K562 (cell line): ENCODE measurements around the gene RPL38. TPM values are rescaled to one million over a fixed set of nuclear protein-coding genes. Genes with fewer than 3 reads are reported as not detected.

ENCODE experiments used
- ATAC-seq: fragments of 200-7000 bp; cut with Tn5 transposase; 3 replicates; pipeline ENCODE4 v1.9.1; 2020; ENCODE audit warnings: moderate library complexity
- BruUV-seq: library from RNA; stranded (reverse); fragments of 400-500 nt; replicated peaks from 2 replicates; lab custom pipeline; 2021; lab: Mats Ljungman, UMichigan
- CTCF ChIA-PET: fragments of 300-600 bp; formaldehyde crosslinking; extraction: SDS; loops from one replicate; lab custom pipeline; 2021; ENCODE audit warnings: low intra/inter-chr PET ratio; lab: Yijun Ruan, JAX
- POLR2A ChIA-PET: fragments of 300-600, 350-650 bp; sonication (Branson Sonifier 250); formaldehyde crosslinking; extraction: SDS; loops from one replicate; lab custom pipeline; 2021; ENCODE audit warnings: antibody characterized with exemption, inconsistent platforms; lab: Yijun Ruan, JAX
- DNase-seq, 4 experiments: peaks; one replicate each; pipeline versions ENCODE4 v3.0.0 to v3.0.0-alpha.2; 2011 to 2018; ENCODE audit warnings: low spot score in 3 of 4, mixed read lengths in 3 of 4; ENCODE audit errors: extremely low read depth in 1 of 4
- FAIRE-seq: peaks from 2 replicates; lab custom pipeline; 2011; peaks lifted over from hg19 to GRCh38; lab: Jason Lieb, UNC
- H2AFZ ChIP-seq: 2 replicates; pipeline ENCODE4 v1.6.0; 2011; ENCODE audit warnings: low read depth, low read length, control low read depth, inconsistent platforms
- H3K27ac ChIP-seq: fragments of 200-600 bp; 3 replicates; pipeline ENCODE4 v1.8.0; 2011; ENCODE audit warnings: low read depth, mild to moderate bottlenecking, control low read depth, inconsistent platforms, low read length, moderate library complexity, mixed read lengths; ENCODE audit errors: extremely low read depth
- H3K27me3 ChIP-seq, 2 experiments: fragments of 300-600 bp in 1 of 2; 2 replicates in 1 of 2; 3 replicates in 1 of 2; pipeline versions ENCODE4 v1.6.0 to v1.8.0; 2011; ENCODE audit warnings: inconsistent platforms in 2 of 2, low read length in 2 of 2, mild to moderate bottlenecking in 1 of 2, mixed read lengths in 1 of 2, moderate library complexity in 1 of 2; ENCODE audit not compliant: control insufficient read depth in 2 of 2, insufficient read depth in 2 of 2
- H3K36me3 ChIP-seq: fragments of 300-600 bp; 3 replicates; pipeline ENCODE4 v1.8.0; 2011; ENCODE audit warnings: mild to moderate bottlenecking, low read length, inconsistent platforms; ENCODE audit not compliant: control insufficient read depth, insufficient read depth
- H3K4me1 ChIP-seq, 2 experiments: fragments of 200-600 bp in 1 of 2; replicated peaks in 1 of 2; 2 replicates in 1 of 2; 3 replicates in 1 of 2; pipeline versions ENCODE4 v1.5.1 to v1.8.0; 2011; ENCODE audit warnings: inconsistent platforms in 2 of 2, low read length in 2 of 2, mild to moderate bottlenecking in 1 of 2, mixed read lengths in 1 of 2, moderate library complexity in 1 of 2; ENCODE audit not compliant: control insufficient read depth in 2 of 2, insufficient read depth in 2 of 2
- H3K4me2 ChIP-seq: 2 replicates; pipeline ENCODE4 v1.6.1; 2011; ENCODE audit warnings: low read length, control low read depth, inconsistent platforms, mixed read lengths; ENCODE audit not compliant: insufficient read depth
- H3K4me3 ChIP-seq: fragments of 200-600 bp; sonication (generic), shearing (Covaris generic); 2 replicates; pipeline ENCODE4 v1.5.1; 2016; ENCODE audit warnings: control low read depth, inconsistent platforms
- H3K79me2 ChIP-seq: fragments of 200-600 bp; 3 replicates; pipeline ENCODE4 v1.8.0; 2011; ENCODE audit warnings: low read length, inconsistent platforms; ENCODE audit not compliant: control insufficient read depth, insufficient read depth
- H3K9ac ChIP-seq, 2 experiments: 2 replicates each; pipeline versions ENCODE4 v1.6.0 to v1.6.1; 2011; ENCODE audit warnings: low read depth in 2 of 2, low read length in 2 of 2, control low read depth in 1 of 2, inconsistent platforms in 1 of 2, mild to moderate bottlenecking in 1 of 2, mixed read lengths in 1 of 2; ENCODE audit not compliant: insufficient read depth in 1 of 2
- H3K9me1 ChIP-seq: one replicate; pipeline ENCODE4 v1.6.0; 2011; ENCODE audit warnings: inconsistent platforms, mild to moderate bottlenecking, low read length, moderate library complexity; ENCODE audit not compliant: control insufficient read depth, insufficient read depth
- H3K9me3 ChIP-seq: replicated peaks from 2 replicates; pipeline ENCODE4 v1.5.1; 2011; ENCODE audit warnings: low read depth, low read length, inconsistent platforms; ENCODE audit not compliant: control insufficient read depth, insufficient read depth
- H4K20me1 ChIP-seq: replicated peaks from 2 replicates; pipeline ENCODE4 v1.6.1; 2011; ENCODE audit warnings: low read length, inconsistent platforms, mixed read lengths; ENCODE audit not compliant: control insufficient read depth, insufficient read depth
- ARID2 ChIP-seq: fragments of 450-650 bp; IDR thresholded peaks from 2 replicates; pipeline ENCODE4 v1.6.1; 2017; ENCODE audit warnings: antibody characterized with exemption, mild to moderate bottlenecking
- BRF1 ChIP-seq: IDR thresholded peaks from 3 replicates; pipeline ENCODE4 v1.6.1; 2011; ENCODE audit warnings: borderline replicate concordance, mild to moderate bottlenecking; ENCODE audit not compliant: insufficient read length; ENCODE audit errors: extremely low read depth
- FIP1L1 ChIP-seq: fragments of 200-400 bp; formaldehyde crosslinking; IDR thresholded peaks from 2 replicates; pipeline ENCODE4 v1.6.1; 2018; ENCODE audit warnings: mild to moderate bottlenecking, low read depth, low read length; ENCODE audit not compliant: poor library complexity, severe bottlenecking
- FOSL1 ChIP-seq: fragments of 200-800 bp; sonication (Bioruptor generic); conservative IDR thresholded peaks from 2 replicates; pipeline ENCODE4 v1.6.1; 2016; ENCODE audit warnings: missing genetic modification characterization, missing compliant biosample characterization
- JUN ChIP-seq, 2 experiments: sonication (generic) in 1 of 2; formaldehyde crosslinking in 1 of 2; IDR thresholded peaks; 2 replicates each; pipeline versions ENCODE4 v1.6.1 to v1.8.0; 2012 to 2022; ENCODE audit warnings: borderline replicate concordance in 2 of 2, mild to moderate bottlenecking in 2 of 2, improper control_type of control experiment in 1 of 2, low read depth in 1 of 2, low read length in 1 of 2, missing genetic modification reagents in 1 of 2
- JUNB ChIP-seq: fragments of 450-650 bp; formaldehyde crosslinking; conservative IDR thresholded peaks from 2 replicates; pipeline ENCODE4 v1.4.0; 2020; ENCODE audit warnings: mild to moderate bottlenecking
- NCOA4 ChIP-seq: fragments of 450-650 bp; IDR thresholded peaks from 2 replicates; pipeline ENCODE4 v1.6.1; 2018; ENCODE audit warnings: mild to moderate bottlenecking; ENCODE audit not compliant: partially characterized antibody
- NUFIP1 ChIP-seq: fragments of 450-650 bp; IDR thresholded peaks from 2 replicates; pipeline ENCODE4 v1.6.1; 2018; ENCODE audit not compliant: partially characterized antibody
- SMARCB1 ChIP-seq: IDR thresholded peaks from 2 replicates; pipeline ENCODE4 v1.6.1; 2011; ENCODE audit warnings: improper control_type of control experiment, low read depth; ENCODE audit not compliant: insufficient read length
- SOX6 ChIP-seq: fragments of 450-650 bp; IDR thresholded peaks from 2 replicates; pipeline ENCODE4 v1.6.1; 2014; ENCODE audit warnings: mild to moderate bottlenecking
- TAF7 ChIP-seq: fragments of 450-650 bp; IDR thresholded peaks from 2 replicates; pipeline ENCODE4 v1.6.1; 2016; ENCODE audit warnings: missing genetic modification characterization, missing compliant biosample characterization
- WGBS: fragments of 100-300 bp; shearing (Covaris generic); methylation state at CpG from one replicate; pipeline ENCODE4 v1.1.6; 2016; ENCODE audit warnings: low coverage, mixed read lengths; ENCODE audit not compliant: insufficient coverage; ENCODE audit errors: missing lambda C conversion rate; 5-methylcytosine and 5-hydroxymethylcytosine counted together
- in situ Hi-C: fragments of 300-500 bp; cut with MboI; formaldehyde crosslinking; loops from 4 replicates; pipeline ENCODE4 v1.15.0; 2018; ENCODE audit warnings: inconsistent platforms, mixed read lengths
- intact Hi-C: fragments of 100-400 bp; cut with micrococcal nuclease; formaldehyde crosslinking; loops from 2 replicates; pipeline ENCODE4 v1.14.2; 2022
- polyA plus RNA-seq, 8 experiments: library from polyadenylated mRNA; depleted of rRNA in 4 of 8; stranded (reverse) in 5 of 8; unstranded in 3 of 8; fragments of >200 nt; fragmentation: Nextera tagmentation in 2 of 8; fragmentation: Illumina TruSeq in 1 of 8; extraction: Ambion mirVana in 2 of 8; extraction: Trizol in 1 of 8; gene quantifications; 2 replicates each; pipeline versions ENCODE4 v1.2.1 to v1.2.3, GENCODE V29; 2011 to 2014; ENCODE audit warnings: inconsistent platforms in 1 of 8, missing spikeins in 1 of 8
- total RNA-seq, 7 experiments: library from RNA; depleted of rRNA in 6 of 7; stranded (reverse); fragments of >200 nt in 6 of 7; fragmentation: Illumina TruSeq in 2 of 7; extraction: Trizol in 2 of 7; gene quantifications; 2 replicates each; pipeline versions ENCODE4 v1.2.1 to v1.2.3, GENCODE V29; 2011 to 2021; ENCODE audit warnings: low replicate concordance in 1 of 7
- TF ChIP-seq, protein P1 (sequence below): sonication (generic); formaldehyde crosslinking; IDR thresholded peaks from 2 replicates; pipeline ENCODE4 v1.8.0; 2022; ENCODE audit warnings: mild to moderate bottlenecking, missing genetic modification reagents
- TF ChIP-seq, protein P2 (sequence below): fragments of 450-650 bp; IDR thresholded peaks from 2 replicates; pipeline ENCODE4 v1.6.1; 2016

RPL38 gene
- total and polyA plus RNA-seq, 9 of the 15 experiments (the other 6 are each of a cell fraction or from before 2014, with no cell fraction given) = 1,224 to 3,864 (median 1,939) TPM

DNA sequence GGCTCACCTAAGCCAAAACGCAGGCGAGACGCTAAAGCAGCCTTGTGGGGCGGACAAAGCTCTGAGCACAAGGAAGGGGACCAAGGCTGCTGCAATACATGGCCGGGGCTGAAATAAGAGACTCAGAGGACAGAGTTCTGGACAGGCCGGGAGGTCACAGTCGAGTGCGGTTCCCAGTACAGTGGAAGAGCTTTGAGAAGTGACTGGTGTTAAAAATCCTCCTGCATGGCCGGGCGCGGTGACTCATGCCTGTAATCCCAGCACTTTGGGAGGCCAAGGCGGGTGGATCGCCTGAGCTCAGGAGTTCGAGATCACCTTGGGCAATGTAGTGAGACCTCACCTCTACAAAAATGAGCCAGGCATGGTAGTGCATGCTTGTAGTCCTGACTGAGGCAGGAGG is 20.4 kb downstream of the RPL38 start (continued):
- no peak for TF ChIP-seq BRF1
- TF ChIP-seq NCOA4 = no peak
- TF ChIP-seq, protein P1, sequence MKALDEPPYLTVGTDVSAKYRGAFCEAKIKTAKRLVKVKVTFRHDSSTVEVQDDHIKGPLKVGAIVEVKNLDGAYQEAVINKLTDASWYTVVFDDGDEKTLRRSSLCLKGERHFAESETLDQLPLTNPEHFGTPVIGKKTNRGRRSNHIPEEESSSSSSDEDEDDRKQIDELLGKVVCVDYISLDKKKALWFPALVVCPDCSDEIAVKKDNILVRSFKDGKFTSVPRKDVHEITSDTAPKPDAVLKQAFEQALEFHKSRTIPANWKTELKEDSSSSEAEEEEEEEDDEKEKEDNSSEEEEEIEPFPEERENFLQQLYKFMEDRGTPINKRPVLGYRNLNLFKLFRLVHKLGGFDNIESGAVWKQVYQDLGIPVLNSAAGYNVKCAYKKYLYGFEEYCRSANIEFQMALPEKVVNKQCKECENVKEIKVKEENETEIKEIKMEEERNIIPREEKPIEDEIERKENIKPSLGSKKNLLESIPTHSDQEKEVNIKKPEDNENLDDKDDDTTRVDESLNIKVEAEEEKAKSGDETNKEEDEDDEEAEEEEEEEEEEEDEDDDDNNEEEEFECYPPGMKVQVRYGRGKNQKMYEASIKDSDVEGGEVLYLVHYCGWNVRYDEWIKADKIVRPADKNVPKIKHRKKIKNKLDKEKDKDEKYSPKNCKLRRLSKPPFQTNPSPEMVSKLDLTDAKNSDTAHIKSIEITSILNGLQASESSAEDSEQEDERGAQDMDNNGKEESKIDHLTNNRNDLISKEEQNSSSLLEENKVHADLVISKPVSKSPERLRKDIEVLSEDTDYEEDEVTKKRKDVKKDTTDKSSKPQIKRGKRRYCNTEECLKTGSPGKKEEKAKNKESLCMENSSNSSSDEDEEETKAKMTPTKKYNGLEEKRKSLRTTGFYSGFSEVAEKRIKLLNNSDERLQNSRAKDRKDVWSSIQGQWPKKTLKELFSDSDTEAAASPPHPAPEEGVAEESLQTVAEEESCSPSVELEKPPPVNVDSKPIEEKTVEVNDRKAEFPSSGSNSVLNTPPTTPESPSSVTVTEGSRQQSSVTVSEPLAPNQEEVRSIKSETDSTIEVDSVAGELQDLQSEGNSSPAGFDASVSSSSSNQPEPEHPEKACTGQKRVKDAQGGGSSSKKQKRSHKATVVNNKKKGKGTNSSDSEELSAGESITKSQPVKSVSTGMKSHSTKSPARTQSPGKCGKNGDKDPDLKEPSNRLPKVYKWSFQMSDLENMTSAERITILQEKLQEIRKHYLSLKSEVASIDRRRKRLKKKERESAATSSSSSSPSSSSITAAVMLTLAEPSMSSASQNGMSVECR = no peak
- peak; percentile 67 for TF ChIP-seq FOSL1
- TF ChIP-seq, all 486 proteins: peak for 2

DNA sequence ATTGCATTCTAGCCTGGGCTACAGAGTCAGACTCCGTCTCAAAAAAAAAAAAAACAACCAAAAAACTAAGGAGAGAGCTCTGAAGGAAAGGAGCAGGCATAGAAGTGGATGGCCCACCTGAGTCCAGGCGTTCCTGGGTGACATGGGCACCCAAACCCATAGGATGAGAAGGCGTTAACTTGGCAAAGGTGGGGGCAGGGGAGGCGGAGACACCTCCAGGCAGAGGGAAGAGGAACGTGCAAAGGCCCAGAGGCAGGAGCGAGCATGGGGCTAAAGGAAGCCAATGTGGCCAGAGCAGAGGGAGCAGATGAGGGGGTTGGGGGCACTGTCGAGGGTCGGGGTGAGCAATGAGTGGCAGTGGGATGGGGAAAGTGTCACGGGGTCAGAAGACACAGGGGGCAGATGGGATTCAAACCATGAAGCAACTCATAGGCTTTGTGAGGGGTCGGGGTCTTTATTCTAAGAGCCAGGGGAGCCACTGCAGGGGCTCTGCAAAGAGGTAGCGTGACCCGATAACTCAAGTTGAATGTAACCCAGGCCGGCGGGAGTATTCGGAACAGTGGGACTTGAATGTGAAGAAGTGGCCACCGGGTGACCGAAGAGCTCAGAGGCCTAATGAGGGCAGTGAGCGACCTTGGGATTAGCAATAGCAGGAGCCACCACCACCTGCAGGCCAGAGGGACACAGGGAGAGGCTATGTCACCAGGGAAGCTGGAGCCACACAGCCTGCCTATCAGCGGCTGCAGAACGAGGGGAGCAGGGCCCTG is 21.7 kb downstream of the RPL38 start:
- intact Hi-C loops = no loop called here
- BruUV-seq = no TSS peak
- POLR2A ChIA-PET = interaction anchor here (1.8 kb wide), 1 partner anchor 12 kb away, joined by 5 read pairs; the partner anchor contains the start of gene TTYH2
- no peak for TF ChIP-seq NUFIP1
- no peak for TF ChIP-seq SOX6
- no peak for TF ChIP-seq SMARCB1
- no peak for TF ChIP-seq FIP1L1
- TF ChIP-seq JUN (IDR thresholded peaks at IDR 0.05; ENCODE audit: borderline replicate concordance, low read depth, low read length) = no peak
- no peak for TF ChIP-seq JUN (CRISPR knock-in tag; IDR thresholded peaks at IDR 0.05; ENCODE audit: borderline replicate concordance)
- TF ChIP-seq TAF7 (tag) = no peak
- TF ChIP-seq ARID2 = no peak
- TF ChIP-seq JUNB = no peak
- TF ChIP-seq, protein P2, sequence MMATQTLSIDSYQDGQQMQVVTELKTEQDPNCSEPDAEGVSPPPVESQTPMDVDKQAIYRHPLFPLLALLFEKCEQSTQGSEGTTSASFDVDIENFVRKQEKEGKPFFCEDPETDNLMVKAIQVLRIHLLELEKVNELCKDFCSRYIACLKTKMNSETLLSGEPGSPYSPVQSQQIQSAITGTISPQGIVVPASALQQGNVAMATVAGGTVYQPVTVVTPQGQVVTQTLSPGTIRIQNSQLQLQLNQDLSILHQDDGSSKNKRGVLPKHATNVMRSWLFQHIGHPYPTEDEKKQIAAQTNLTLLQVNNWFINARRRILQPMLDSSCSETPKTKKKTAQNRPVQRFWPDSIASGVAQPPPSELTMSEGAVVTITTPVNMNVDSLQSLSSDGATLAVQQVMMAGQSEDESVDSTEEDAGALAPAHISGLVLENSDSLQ = no peak

More for the DNA sequence above, 21.7 kb downstream of the RPL38 start:
- Histone ChIP-seq H3K9me3 (no peaks in the 10 kb centered on the region), H3K27me3 (peaks cover 0 to 12% of the 10 kb centered on the region in 2 experiments; a peak in 3 of 5 replicates), H3K9ac (peak overlapping the region in 1 of 2 experiments; percentile 52; a peak in 1 of 4 replicates), H3K4me3 (no peak overlapping the region), H3K27ac (no peak overlapping the region), H2AFZ (no peak overlapping the region), H3K79me2 (no peaks in the 10 kb centered on the region), H3K36me3 (no peaks in the 10 kb centered on the region), H3K4me1 (peaks cover 8 to 9% of the 10 kb centered on the region in 2 experiments; a peak in 4 of 5 replicates), H3K4me2 (no peak overlapping the region), H4K20me1 (0 out of 2 replicates have a peak, but pooled peaks cover 3% of the 10 kb centered on the region), H3K9me1 (no peaks in the 10 kb centered on the region)
- 48% methylated on average over 19 of the region's 20 CpGs for WGBS
- CTCF ChIA-PET = no interaction called here
- in situ Hi-C loops = no loop called here
- ATAC-seq (no peak), DNase-seq (no peak), FAIRE-seq (no peak)
